ENCODE data around the gene KLHL1.
A peak's percentile ranks its signal among the peaks of the same experiment; 100 is the strongest.

The KLHL1 gene

DNA sequence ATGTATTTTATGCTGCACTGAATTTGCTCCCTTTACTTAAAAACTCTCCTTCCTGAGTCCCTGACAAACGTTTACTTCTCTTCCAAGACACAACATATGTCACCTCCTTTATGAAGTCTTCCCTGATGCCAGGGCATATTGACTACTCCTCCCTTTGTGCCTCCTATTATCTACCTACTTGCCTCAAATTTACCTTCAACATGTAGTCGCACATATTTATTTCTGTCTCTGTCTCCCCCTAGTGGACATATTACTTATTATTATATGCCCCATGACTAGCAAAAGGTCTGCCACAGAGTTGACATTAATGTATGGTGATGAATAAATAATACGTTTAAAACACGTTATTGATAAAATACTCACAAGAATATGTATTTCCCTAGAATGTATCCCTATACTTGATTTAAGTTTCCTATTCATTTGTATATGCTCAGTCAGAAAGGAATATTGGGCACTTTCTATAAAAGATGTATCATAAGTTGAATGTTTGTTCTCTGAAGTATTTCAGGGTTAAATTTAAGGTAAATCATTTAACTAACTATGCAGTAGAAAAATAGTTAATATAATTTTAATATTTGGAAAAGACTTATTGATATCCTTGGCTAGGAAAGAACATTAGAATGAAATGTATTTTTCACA is 250.9 kb downstream of the KLHL1 start:
- no peak for DNase-seq

DNA sequence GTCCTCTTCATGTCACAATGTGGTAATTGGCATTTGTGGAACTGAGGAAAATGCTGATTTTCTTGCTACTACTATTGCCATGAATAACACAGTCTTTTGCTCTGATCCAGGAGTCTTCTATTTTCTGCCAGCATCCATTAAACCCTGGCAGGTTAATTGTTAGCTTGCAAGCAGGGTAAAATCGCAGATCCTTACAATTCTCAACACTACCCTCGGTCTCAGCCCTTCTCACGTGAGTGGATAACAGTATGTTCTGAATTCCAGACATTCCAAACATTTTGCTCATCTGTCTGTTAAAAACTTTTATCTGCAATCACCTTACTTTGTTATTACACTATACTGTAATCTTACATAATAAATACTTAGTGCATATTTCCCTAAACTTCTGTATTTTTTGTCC is 251.9 kb downstream of the KLHL1 start:
- DNase-seq: no peak

GRCh38 chr13:69828527-69828926 is 279.7 kb downstream of the KLHL1 start:
- DNase-seq: no peak

- no peak for DNase-seq
These were observed 288.1 kb downstream of the KLHL1 start for GRCh38 chr13:69820180-69820579.

GRCh38 chr13:69817333-69817869 is 290.9 kb downstream of the KLHL1 start:
- no peak for DNase-seq

- DNase-seq: no peak
These were observed 299.1 kb downstream of the KLHL1 start for GRCh38 chr13:69809152-69809551.

DNA sequence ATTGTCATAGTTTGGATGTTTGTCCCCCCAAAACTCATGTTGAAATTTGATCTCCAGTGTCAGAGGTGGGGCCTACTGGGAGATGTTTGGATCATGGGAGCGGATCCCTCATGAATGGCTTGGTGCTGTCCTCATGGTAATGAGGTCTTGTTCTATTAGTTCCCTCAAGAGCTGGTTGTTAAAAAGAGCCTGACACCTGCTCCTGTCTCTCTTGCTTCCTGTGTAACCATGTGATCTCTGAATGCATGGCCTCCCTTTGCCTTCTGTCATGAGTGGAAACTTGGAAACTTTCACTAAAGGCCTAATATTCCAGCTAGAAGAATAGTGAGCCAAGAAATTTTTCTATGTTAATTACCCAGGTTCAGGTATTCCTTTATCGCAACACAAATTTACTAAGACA is 312.0 kb downstream of the KLHL1 start:
- no peak for DNase-seq

- no peak for DNase-seq
These were observed 314.3 kb downstream of the KLHL1 start for GRCh38 chr13:69793783-69794453.

DNA sequence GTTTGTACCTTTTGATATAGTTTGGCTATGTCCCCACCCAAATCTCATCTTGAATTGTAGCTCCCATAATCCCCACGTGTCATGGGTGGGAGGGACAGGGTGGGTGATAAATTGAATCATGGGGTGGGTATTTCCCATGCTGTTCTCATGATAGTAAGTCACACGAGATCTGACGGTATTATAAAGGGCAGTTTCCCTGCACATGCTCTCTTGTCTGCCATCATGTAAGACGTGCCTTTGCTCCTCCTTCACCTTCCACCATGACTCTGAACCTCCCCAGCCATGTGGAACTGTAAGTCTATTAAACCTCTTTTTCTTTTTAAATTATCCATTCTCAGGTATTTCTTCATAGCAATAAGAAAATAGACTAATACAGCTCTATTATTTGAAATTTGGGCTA is 331.3 kb downstream of the KLHL1 start:
- no peak for DNase-seq

DNA sequence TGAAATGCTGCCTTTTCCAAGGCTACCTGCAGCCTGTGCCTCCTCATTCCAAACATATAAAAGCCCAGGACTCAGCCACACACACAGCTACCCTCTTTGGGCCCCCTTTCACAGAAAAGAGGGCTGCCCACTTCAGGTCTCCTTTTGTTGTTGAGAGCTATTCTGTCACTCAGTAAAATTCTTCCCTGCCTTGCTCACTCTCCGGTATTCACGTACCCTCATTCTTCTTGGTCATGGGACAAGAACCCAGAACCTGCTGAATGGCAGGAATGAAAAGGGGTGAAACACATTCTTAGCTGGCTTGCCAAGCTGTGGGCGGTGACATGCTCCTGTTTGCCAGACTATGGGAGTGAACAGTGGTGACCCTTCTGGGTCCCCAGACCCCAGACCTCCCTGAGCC is 338.6 kb downstream of the KLHL1 start:
- peak; percentile 1 for DNase-seq

- no peak for DNase-seq
These were observed 346.7 kb downstream of the KLHL1 start for GRCh38 chr13:69761581-69761980.

- no peak for DNase-seq
These were observed 353.2 kb downstream of the KLHL1 start for GRCh38 chr13:69755101-69755500.

GRCh38 chr13:69751259-69751658 is 357.0 kb downstream of the KLHL1 start:
- no peak for DNase-seq

DNA sequence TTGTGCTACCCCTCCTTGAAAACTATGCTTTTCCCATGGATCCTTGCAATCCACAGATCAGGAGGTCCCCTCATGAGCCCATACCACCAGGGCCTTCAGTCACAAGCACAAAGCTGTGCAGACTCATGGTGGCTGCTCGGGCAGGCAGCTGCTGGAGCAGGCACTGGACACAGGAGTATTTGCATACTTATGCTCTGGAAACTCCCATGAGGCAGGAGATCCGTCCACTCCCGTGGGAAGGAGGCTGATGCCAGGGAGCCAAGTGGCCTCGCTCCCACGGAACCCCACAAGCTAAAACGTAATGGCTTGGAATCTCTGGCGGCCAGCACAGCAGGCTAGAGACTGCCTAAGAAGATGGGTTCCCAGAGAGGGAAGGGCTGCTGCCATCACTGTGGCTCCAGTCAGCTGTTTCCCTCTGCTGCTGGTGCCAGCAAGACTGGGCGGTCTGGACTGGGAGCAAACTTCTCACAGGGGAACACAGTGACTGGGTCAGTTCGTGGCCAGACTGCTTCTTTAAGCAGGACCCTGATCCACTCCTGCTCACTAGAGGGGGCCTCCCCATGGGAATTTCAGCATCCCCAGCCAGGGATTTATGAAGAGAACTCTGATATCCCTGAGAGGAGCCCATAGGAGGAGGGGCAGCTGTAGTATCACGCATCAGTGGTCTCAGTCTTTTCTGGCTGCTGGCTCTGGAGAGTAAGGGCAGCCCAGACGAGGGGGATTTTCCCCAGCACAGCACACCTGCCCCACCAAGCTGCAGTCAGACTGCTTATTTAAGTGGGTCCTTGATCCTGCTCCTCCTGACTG is 370.9 kb downstream of the KLHL1 start:
- no peak for DNase-seq

- no peak for DNase-seq
These were observed 386.6 kb downstream of the KLHL1 start for GRCh38 chr13:69721631-69722030.

GRCh38 chr13:69720278-69720983 is 387.8 kb downstream of the KLHL1 start:
- no peak for DNase-seq

DNA sequence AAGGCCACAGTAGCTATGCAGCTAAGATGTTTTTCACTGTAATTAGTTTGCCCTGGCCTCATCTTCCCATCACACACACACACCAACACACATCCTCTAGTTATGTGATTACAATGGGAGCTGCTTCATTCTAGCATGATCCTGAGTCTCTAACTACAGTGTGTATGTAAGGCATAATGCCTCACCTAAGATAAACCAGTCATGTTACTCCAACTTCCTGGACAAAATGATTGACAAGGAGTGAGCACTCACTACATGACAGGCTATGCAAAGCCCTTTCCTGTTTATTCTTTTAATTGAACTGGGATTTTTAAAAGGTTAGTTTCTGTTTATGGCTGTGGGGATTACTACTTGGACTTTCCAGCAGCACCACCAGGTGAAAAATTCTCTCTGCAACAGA is 401.4 kb downstream of the KLHL1 start:
- DNase-seq: no peak

DNA sequence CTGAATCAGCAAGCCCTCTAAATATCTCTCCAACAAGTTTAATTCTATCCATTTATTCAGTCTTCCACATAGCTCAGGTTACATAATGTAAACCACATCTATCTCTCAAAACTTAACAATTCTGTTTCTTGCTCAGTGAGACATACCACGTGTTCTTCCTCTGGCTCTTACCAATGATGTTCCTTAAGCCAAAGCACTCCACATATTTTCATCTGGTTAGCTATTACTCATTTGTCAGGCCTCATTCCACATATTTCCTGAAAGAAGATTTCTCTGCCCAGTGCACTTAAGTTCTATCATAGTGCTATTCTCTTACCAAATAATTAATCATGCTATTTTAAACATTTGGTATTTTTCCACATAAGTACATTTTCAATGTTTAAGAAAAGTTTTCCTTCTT is 403.9 kb downstream of the KLHL1 start:
- no peak for DNase-seq

DNA sequence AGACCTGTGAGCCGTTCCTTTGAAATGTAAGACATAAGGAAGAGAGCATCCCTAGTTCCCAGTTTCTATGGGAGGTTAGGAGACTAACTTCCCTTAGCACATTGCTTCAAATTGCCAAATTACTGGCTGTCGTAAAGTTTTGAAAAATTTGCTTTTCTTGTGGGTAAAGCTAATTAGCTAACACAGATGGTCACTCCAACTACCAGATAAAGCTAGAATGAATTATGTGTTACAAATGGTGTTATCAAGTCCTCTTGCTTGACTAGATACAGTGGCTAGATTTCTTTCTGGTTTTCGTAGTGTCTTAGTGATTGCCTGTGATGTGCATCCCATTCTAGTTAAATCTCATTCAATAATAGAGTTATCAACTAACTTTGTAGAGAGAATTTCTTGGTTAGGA is 417.3 kb downstream of the KLHL1 start:
- DNase-seq: no peak

DNA sequence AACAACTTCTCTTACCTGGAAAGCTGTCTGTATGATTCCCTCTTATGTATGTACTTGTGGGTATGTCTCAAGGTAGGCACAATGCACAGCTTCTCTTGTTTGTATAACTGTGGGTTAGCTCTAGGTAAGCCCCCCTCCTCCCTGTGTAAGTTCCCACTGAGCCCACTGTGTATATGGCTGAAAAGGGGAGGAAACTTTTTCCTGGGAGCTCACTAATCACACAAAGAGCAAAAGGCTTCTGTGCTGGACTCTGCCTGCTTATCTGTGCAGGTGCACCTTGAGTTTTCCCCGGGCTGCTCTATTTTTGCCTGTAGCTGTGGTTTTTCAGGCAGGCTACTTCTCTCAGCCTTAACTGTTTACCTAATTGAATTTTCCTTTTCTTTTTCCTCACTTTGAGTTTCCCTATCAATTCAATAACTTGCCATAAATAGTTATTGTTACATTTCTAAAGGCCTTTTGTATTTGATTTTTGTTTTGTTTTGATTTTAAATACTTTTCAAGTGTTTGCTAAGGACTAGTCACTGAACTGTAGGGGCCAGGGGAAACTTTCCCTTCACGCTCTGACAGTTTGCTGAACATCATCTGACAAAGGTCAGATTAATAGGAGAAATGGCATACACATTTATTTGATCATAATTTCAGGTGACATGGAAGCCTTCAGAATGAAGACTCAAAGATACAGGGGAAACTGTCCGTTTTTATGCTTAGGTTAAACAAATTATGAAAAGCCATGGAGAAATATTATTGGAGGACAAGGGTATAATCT is 424.1 kb downstream of the KLHL1 start:
- peak; percentile 8 for DNase-seq

DNA sequence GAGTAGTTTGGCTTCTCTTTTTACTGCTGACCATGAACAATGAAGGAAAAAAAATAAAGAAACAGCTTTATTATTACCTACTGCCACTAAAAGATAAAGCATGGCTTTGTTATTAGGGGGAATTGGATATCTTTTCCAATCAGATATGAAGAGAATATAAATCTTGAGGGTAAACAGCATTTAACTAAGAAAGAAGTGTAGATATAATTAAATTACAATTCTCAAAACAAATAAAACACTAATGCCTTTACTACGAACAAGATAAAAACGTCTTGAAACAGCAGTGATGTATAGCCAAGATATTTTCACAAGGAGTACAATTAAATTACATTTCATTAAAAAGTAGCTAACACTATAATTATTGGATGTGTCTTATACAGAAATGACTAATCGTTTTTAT is 426.5 kb downstream of the KLHL1 start:
- no peak for DNase-seq

DNA sequence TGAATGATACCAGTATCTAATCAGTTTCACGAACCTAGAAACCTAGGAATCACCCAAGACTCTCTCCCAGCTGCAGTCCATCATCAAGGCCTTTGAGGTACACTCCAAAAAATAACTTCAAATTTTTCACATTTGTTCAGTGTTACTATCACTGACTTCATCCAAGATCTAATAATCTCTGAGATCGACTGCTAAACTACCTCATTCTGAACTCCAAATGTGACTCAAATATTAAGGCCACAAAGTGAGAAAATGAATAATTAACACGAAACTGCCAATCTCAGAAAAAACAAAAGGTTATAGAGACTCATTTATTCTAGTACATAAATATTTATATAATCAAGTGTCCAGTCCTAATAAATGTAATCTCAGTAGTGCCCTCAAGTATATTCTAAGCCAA is 430.9 kb downstream of the KLHL1 start:
- no peak for DNase-seq

All from DMS79 treated with DMSO at 0.1 percent for 48 hours (cell line).